Calu3 (cell line): ENCODE measurements around the gene KRTAP5-8. TPM values are rescaled to one million over a fixed set of nuclear protein-coding genes. Genes with fewer than 3 reads are reported as not detected.

Source experiments
- BruUV-seq: library from RNA; stranded (reverse); fragments of 400-500 nt; replicated peaks from 2 replicates; lab custom pipeline; 2021; lab: Mats Ljungman, UMichigan
- CTCF ChIA-PET: fragments of 300-600 bp; sonication (Branson Sonifier 250); formaldehyde crosslinking; loops from one replicate; lab custom pipeline; 2022; ENCODE audit warnings: antibody characterized with exemption; lab: Charles Lee
- DNase-seq: peaks from one replicate; pipeline ENCODE4 v3.0.0; 2022
- H3K27ac Mint-ChIP-seq: one replicate; pipeline ENCODE4 v1.8.0; 2022; ENCODE audit warnings: mixed read lengths; ENCODE audit not compliant: unreplicated experiment
- H3K27me3 Mint-ChIP-seq: one replicate; pipeline ENCODE4 v1.8.0; 2022; ENCODE audit warnings: mixed read lengths; ENCODE audit not compliant: unreplicated experiment
- H3K36me3 Mint-ChIP-seq: one replicate; pipeline ENCODE4 v1.8.0; 2022; ENCODE audit warnings: mild to moderate bottlenecking, moderate library complexity, mixed read lengths; ENCODE audit not compliant: insufficient read depth, unreplicated experiment
- H3K4me1 Mint-ChIP-seq: one replicate; pipeline ENCODE4 v1.8.0; 2022; ENCODE audit warnings: mild to moderate bottlenecking, low read depth, mixed read lengths; ENCODE audit not compliant: unreplicated experiment
- H3K4me3 Mint-ChIP-seq: one replicate; pipeline ENCODE4 v1.8.0; 2022; ENCODE audit warnings: mild to moderate bottlenecking, low read depth, moderate library complexity, mixed read lengths; ENCODE audit not compliant: unreplicated experiment
- H3K9me3 Mint-ChIP-seq: one replicate; pipeline ENCODE4 v1.8.0; 2022; ENCODE audit warnings: low read depth, mixed read lengths; ENCODE audit not compliant: unreplicated experiment
- CTCF ChIP-seq: fragments of 200-600 bp; IDR thresholded peaks from one replicate; pipeline ENCODE4 v1.8.0; 2022; ENCODE audit warnings: antibody characterized with exemption; ENCODE audit not compliant: unreplicated experiment
- intact Hi-C: fragments of 100-400 bp; cut with micrococcal nuclease; formaldehyde crosslinking; loops from one replicate; pipeline ENCODE4 v1.10.0; 2022; ENCODE audit not compliant: unreplicated experiment
- total RNA-seq: library from RNA; stranded (reverse); gene quantifications from 2 replicates; pipeline ENCODE4 v1.2.3, GENCODE V29; 2022

The KRTAP5-8 gene
- total RNA-seq, 1 experiment from 2014 or later: not detected

GRCh38 chr11:71496421-71496820 is 41.4 kb upstream of the KRTAP5-8 start:
- BruUV-seq: no TSS peak
- no peak for TF ChIP-seq CTCF
- Mint-ChIP-seq H3K27ac (no peak overlapping the region), H3K27me3 (no peaks in the 10 kb centered on the region), H3K4me3 (no peak overlapping the region), H3K4me1 (peaks cover 9% of the 10 kb centered on the region), H3K9me3 (no peaks in the 10 kb centered on the region), H3K36me3 (peaks cover 29% of the 10 kb centered on the region)
- intact Hi-C loops: no loop called here
- no peak for DNase-seq
- CTCF ChIA-PET: no interaction called here

- BruUV-seq: no TSS peak
- CTCF ChIA-PET: no interaction called here
- no peak for TF ChIP-seq CTCF
- Mint-ChIP-seq H3K36me3 (peaks cover 29% of the 10 kb centered on the region), H3K27me3 (no peaks in the 10 kb centered on the region), H3K4me1 (peaks cover 9% of the 10 kb centered on the region), H3K27ac (no peak overlapping the region), H3K4me3 (no peak overlapping the region), H3K9me3 (no peaks in the 10 kb centered on the region)
- no peak for DNase-seq
- intact Hi-C loops: no loop called here
Measured at GRCh38 chr11:71498091-71498490, 39.7 kb upstream of the KRTAP5-8 start.

GRCh38 chr11:71499125-71499524 is 38.7 kb upstream of the KRTAP5-8 start:
- intact Hi-C loops: no loop called here
- Mint-ChIP-seq H3K4me3 (no peak overlapping the region), H3K36me3 (peaks cover 29% of the 10 kb centered on the region), H3K9me3 (no peaks in the 10 kb centered on the region), H3K4me1 (peaks cover 9% of the 10 kb centered on the region), H3K27me3 (no peaks in the 10 kb centered on the region), H3K27ac (no peak overlapping the region)
- CTCF ChIA-PET: no interaction called here
- TF ChIP-seq CTCF: no peak
- DNase-seq: no peak
- no TSS peak for BruUV-seq

GRCh38 chr11:71499546-71499945 is 38.3 kb upstream of the KRTAP5-8 start:
- H3K36me3 Mint-ChIP-seq: peaks cover 27% of the 10 kb centered on the region
- no peak overlapping the region for H3K4me3 Mint-ChIP-seq
- DNase-seq: no peak
- no peak for TF ChIP-seq CTCF
- no peak overlapping the region for H3K27ac Mint-ChIP-seq
- CTCF ChIA-PET: no interaction called here
- peaks cover 9% of the 10 kb centered on the region for H3K4me1 Mint-ChIP-seq
- no peaks in the 10 kb centered on the region for H3K9me3 Mint-ChIP-seq
- no peaks in the 10 kb centered on the region for H3K27me3 Mint-ChIP-seq
- intact Hi-C loops: no loop called here
- BruUV-seq: no TSS peak
